WTC11 (cell line): Measurements from ENCODE around the gene TAP2. TPM values are rescaled to one million over a fixed set of nuclear protein-coding genes. Genes with fewer than 3 reads are reported as not detected.
"Not testable (repeated sequence)": the region's sequence is repeated elsewhere in the genome, so short reads cannot be mapped to it uniquely, and the experiment has no call there.

Experiments
- ATAC-seq: fragments of 200-7000 bp; cut with Tn5 transposase; 2 replicates; pipeline ENCODE4 v1.10.0; 2021; ENCODE audit warnings: mild to moderate bottlenecking, moderate library complexity
- CTCF ChIA-PET: fragments of 300-600 bp; sonication (Branson Sonifier 250); formaldehyde crosslinking; loops from one replicate; lab custom pipeline; 2021; ENCODE audit warnings: antibody characterized with exemption; lab: Charles Lee
- POLR2A ChIA-PET: fragments of 350-600 bp; sonication (Branson Sonifier 250); formaldehyde crosslinking; loops from one replicate; lab custom pipeline; 2021; ENCODE audit warnings: antibody characterized with exemption; lab: Charles Lee
- DNase-seq: peaks from one replicate; pipeline ENCODE4 v3.0.0; 2021; ENCODE audit warnings: low spot score
- H3K27ac Mint-ChIP-seq: 2 replicates; pipeline ENCODE4 v1.8.0; 2021; ENCODE audit warnings: mixed read lengths
- H3K27me3 Mint-ChIP-seq: 2 replicates; pipeline ENCODE4 v1.8.0; 2021; ENCODE audit warnings: low read depth, mild to moderate bottlenecking, moderate library complexity, mixed read lengths
- H3K36me3 Mint-ChIP-seq: 2 replicates; pipeline ENCODE4 v1.8.0; 2021; ENCODE audit warnings: mixed read lengths
- H3K4me1 Mint-ChIP-seq: 2 replicates; pipeline ENCODE4 v1.8.0; 2022; ENCODE audit warnings: mixed read lengths
- H3K4me3 Mint-ChIP-seq: 2 replicates; pipeline ENCODE4 v1.8.0; 2021; ENCODE audit warnings: mild to moderate bottlenecking, moderate library complexity, mixed read lengths
- H3K9me3 Mint-ChIP-seq: 2 replicates; pipeline ENCODE4 v1.8.0; 2021; ENCODE audit warnings: mixed read lengths
- ATF3 ChIP-seq: sonication (generic); formaldehyde crosslinking; conservative IDR thresholded peaks from 2 replicates; pipeline ENCODE4 v1.8.1; 2022; ENCODE audit warnings: mild to moderate bottlenecking, missing genetic modification reagents
- CDX4 ChIP-seq: fragments of 250-450 bp; sonication (Bioruptor Pico); IDR thresholded peaks from 2 replicates; pipeline ENCODE4 v1.9.0; 2021; ENCODE audit warnings: moderate library complexity, mild to moderate bottlenecking, inconsistent platforms, borderline replicate concordance
- CREB1 ChIP-seq: sonication (generic); formaldehyde crosslinking; IDR thresholded peaks from 2 replicates; pipeline ENCODE4 v1.8.0; 2023; ENCODE audit warnings: mild to moderate bottlenecking, missing genetic modification reagents
- E2F4 ChIP-seq: sonication (generic); formaldehyde crosslinking; IDR thresholded peaks from 2 replicates; pipeline ENCODE4 v1.8.1; 2022; ENCODE audit warnings: low read depth, mild to moderate bottlenecking, moderate library complexity, missing genetic modification reagents, borderline replicate concordance
- FOXK1 ChIP-seq: sonication (generic); formaldehyde crosslinking; IDR thresholded peaks from 2 replicates; pipeline ENCODE4 v1.8.0; 2022; ENCODE audit warnings: mild to moderate bottlenecking, moderate library complexity, missing genetic modification reagents
- FOXP4 ChIP-seq: sonication (generic); formaldehyde crosslinking; IDR thresholded peaks from 2 replicates; pipeline ENCODE4 v1.8.0; 2022; ENCODE audit warnings: mild to moderate bottlenecking, missing genetic modification reagents
- HMGA2 ChIP-seq: fragments of 250-450 bp; sonication (Bioruptor Pico); IDR thresholded peaks from 2 replicates; pipeline ENCODE4 v1.4.0; 2021; ENCODE audit warnings: mild to moderate bottlenecking, moderate library complexity
- PRDM15 ChIP-seq: sonication (generic); formaldehyde crosslinking; IDR thresholded peaks from 2 replicates; pipeline ENCODE4 v1.8.0; 2022; ENCODE audit warnings: missing genetic modification reagents
- PREB ChIP-seq: sonication (generic); formaldehyde crosslinking; IDR thresholded peaks from 2 replicates; pipeline ENCODE4 v1.8.1; 2022; ENCODE audit warnings: mild to moderate bottlenecking, missing genetic modification reagents, moderate library complexity, borderline replicate concordance
- SOX15 ChIP-seq: fragments of 250-450 bp; sonication (Bioruptor Pico); IDR thresholded peaks from 2 replicates; pipeline ENCODE4 v1.9.0; 2021; ENCODE audit warnings: mild to moderate bottlenecking
- TCF7 ChIP-seq: sonication (generic); formaldehyde crosslinking; IDR thresholded peaks from 2 replicates; pipeline ENCODE4 v1.8.0; 2022; ENCODE audit warnings: mild to moderate bottlenecking, low read depth, missing genetic modification reagents, moderate library complexity
- TP53 ChIP-seq: sonication (generic); formaldehyde crosslinking; IDR thresholded peaks from 2 replicates; pipeline ENCODE4 v1.8.1; 2023; ENCODE audit warnings: mild to moderate bottlenecking, missing genetic modification reagents
- ZNF138 ChIP-seq: sonication (generic); formaldehyde crosslinking; conservative IDR thresholded peaks from 2 replicates; pipeline ENCODE4 v1.8.1; 2022; ENCODE audit warnings: mild to moderate bottlenecking, moderate library complexity, missing genetic modification reagents
- ZNF671 ChIP-seq: fragments of 250-450 bp; sonication (Bioruptor Pico); IDR thresholded peaks from 2 replicates; pipeline ENCODE4 v1.8.0; 2021; ENCODE audit warnings: mild to moderate bottlenecking
- ZSCAN18 ChIP-seq: fragments of 250-450 bp; sonication (Bioruptor Pico); IDR thresholded peaks from 2 replicates; pipeline ENCODE4 v2.1.2; 2022; ENCODE audit warnings: mild to moderate bottlenecking, moderate library complexity
- total RNA-seq: library from RNA; stranded (reverse); gene quantifications from 3 replicates; pipeline ENCODE4 v1.2.3, GENCODE V29; 2021

TAP2 gene
- total RNA-seq, 1 experiment from 2014 or later: 23.0 TPM

GRCh38 chr6:32805404-32805803, 33.1 kb downstream of the TAP2 start:
- POLR2A ChIA-PET, ATAC-seq, H3K36me3 Mint-ChIP-seq, H3K9me3 Mint-ChIP-seq, H3K4me1 Mint-ChIP-seq, CTCF ChIA-PET, DNase-seq, H3K4me3 Mint-ChIP-seq, H3K27ac Mint-ChIP-seq: not testable (repeated sequence)
- peaks cover 46% of the 10 kb centered on the region for H3K27me3 Mint-ChIP-seq

- peaks cover 57% of the 10 kb centered on the region for H3K27me3 Mint-ChIP-seq
- peaks cover 5% of the 10 kb centered on the region for H3K36me3 Mint-ChIP-seq
Measured at GRCh38 chr6:32803416-32803815, 35.1 kb downstream of the TAP2 start.

More at GRCh38 chr6:32803416-32803815, 35.1 kb downstream of the TAP2 start:
- TF ChIP-seq PREB (CRISPR knock-in tag): no peak
- no peak for TF ChIP-seq ZNF671 (CRISPR knock-in tag)
- no peak for TF ChIP-seq CREB1 (CRISPR knock-in tag)
- no peak for TF ChIP-seq CDX4 (CRISPR knock-in tag)
- TF ChIP-seq ZNF138 (CRISPR knock-in tag): no peak
- TF ChIP-seq FOXK1 (CRISPR knock-in tag): no peak
- TF ChIP-seq ATF3: no peak
- no peak for TF ChIP-seq TCF7 (CRISPR knock-in tag)
- no peak for TF ChIP-seq ZSCAN18 (CRISPR knock-in tag)
- TF ChIP-seq PRDM15: no peak
- TF ChIP-seq FOXP4 (CRISPR knock-in tag): no peak
- TF ChIP-seq HMGA2 (CRISPR knock-in tag): no peak
- TF ChIP-seq E2F4 (CRISPR knock-in tag): no peak
- no peak for TF ChIP-seq TP53 (CRISPR knock-in tag)
- TF ChIP-seq SOX15 (CRISPR knock-in tag): no peak
- Mint-ChIP-seq H3K27ac (no peak overlapping the region), H3K4me1 (peaks cover 5% of the 10 kb centered on the region), H3K9me3 (peaks cover 8% of the 10 kb centered on the region), H3K4me3 (no peak overlapping the region)
- CTCF ChIA-PET: interaction anchor here (0.6 to 1.6 kb wide), 3 partner anchors 35 to 650 kb away, joined by 3 to 4 read pairs (median 3); partner anchors contain the start of gene TAP2
- ATAC-seq (no peak), DNase-seq (no peak)
- POLR2A ChIA-PET: no interaction called here
